Fibroblast of skin of abdomen (primary cell): ENCODE results near the gene PRDM15.
A peak's percentile ranks its signal among the peaks of the same experiment; 100 is the strongest.

Source experiments
- DNase-seq: peaks from one replicate; pipeline ENCODE4 v3.0.0-alpha.2; 2013

The PRDM15 gene

DNA sequence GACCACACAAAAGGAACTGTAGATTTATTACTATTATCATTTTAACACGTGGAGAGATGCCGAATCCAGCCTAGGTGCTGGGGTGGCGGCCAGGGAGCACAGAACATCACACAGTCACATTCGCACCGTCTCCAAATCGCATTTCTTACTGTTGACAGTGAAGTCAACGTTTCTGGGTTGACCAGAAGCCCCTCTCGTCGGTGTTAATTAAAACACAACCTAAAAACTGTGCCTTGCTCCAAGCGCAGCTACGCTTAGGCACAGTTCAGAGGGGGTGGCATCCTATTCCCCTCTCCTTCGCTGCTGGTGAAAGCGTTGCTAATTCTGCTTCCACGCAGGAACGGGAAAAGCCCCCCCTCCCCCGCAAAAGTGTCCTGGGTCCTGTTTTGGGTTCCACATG is 116.4 kb downstream of the PRDM15 start:
- no peak for DNase-seq

DNA sequence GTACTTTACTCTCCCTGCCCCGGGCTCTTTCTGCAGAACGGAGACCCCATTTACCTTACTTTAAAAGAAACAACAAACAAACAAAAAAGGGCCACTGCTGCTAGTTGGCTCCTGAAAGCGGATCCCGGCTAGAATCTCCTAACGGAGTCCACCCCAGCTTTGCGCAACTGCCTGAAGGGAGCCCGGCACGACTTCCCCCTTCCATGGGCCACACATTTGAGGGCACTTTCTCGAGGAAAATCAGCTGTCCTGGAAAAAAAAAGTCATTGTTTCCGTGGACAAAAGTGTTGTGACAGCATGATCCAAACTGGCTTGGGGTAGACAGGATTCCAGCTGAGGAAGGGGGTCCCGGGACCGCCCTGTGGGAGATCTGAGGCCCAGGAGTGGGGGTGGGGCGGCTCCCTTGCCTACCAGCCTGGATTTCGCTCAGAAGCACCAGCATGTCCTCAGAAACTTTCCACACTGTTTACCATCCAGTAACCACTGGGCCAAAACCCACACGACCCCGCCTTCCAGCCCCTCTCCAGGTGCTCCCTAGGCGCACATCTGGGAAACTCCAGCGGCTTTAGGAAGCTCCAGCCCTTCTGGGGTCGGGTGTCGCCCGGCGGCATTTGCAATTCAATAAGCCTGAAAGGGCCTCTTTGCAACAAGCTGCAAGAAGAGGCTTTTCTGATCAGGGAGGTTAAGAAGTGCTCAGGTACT is 117.1 kb downstream of the PRDM15 start:
- no peak for DNase-seq

DNA sequence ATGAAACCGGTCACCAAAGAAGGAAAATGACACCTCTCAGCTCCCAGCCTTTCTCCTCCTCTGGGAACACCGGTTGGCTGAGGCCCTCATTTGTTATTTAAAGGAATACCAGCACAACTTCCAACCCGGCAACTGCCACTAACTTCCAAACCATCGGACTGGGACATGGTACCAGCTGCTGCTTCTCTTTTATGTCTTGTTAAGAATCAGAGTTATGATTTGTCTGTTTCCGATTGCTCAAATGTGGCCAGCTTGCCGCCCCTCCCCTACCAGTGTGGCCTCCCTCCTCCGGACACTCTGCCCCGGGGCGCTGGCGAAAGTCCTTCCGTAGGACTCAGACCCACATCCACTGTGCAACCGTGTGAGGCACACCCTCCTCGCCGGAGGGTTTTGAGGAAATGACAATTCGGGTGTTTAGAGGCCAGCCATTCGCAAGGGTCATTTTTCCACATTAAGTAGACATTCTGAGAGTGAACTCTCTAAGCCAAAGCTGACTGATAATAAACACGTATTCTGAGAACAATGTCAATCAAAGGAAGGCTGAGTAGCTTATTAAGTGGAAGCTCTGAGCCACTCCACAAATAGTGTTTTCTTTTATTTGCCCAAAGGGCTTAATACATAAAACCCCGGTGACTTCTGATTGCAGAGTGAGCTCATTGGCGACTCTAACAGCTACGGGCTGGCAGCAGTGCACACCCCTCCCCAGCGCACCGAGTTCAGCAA is 117.8 kb downstream of the PRDM15 start:
- DNase-seq: no peak

DNA sequence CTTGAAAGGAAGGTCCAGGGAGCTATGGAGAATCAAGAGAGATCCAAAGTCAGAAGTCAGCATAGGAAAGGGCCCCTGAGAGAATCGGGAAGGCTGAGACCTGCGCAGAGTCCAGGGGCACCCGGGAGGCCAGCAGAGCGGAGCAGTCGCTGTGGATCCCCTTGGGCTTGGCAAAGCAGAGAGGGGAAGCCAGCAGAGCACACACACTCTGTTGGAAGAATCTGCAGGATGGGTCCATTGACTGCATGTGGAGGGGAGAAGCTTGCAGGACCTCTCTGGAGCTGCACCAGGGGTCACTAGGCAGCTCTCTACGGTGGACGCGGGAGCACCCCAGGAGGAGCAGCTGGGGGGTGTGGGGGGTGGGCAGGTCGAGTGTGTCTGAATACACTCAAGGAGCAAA is 118.7 kb downstream of the PRDM15 start:
- DNase-seq: no peak

DNA sequence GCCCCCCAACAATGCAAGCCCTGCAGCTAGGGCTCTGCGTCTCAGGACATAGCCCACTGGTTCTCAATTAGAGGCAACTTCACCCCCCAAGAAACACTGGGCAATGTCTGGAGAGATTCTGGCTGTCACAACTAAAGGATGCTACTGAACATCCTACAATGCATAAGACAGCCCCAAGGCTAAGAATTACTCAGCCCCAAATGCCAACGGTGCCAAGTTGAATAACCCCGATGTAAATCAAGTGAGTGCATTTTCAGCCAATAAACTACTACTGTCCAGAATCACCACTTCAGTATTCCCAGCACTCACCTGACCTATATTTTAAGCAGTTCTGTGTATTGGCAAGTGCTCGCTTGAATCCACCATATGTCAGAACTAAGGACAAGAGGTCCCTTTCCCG is 119.2 kb downstream of the PRDM15 start:
- DNase-seq: no peak

DNA sequence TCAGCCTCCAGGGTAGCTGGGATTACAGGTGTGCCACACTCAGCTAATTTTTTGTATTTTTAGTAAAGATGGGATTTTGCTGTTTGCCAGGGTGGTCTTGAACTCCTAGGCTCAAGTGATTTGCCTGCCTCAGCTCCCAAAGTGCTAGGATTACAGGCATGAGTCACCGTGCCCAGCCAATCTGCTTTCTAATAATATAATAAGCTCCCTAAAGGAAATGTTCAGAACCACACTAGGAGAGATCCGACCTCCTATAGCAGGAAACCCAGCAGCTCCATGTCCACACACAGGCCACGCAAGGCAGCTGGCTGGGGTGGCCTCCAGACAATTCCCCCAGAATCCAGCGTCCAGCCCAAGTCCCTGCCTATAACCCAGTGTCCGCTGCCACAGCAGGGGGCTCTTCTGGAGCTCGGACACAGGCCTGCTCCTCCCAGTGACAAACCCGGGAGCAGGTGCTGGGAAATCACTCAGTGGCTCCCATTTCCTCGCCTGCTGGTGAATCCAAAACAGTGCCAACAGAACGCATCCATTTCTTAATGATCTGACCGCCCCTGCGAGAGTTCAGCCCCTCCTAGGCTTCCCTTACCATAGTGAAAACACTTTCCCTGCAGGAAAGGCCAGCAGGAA is 119.8 kb downstream of the PRDM15 start:
- DNase-seq: no peak

DNA sequence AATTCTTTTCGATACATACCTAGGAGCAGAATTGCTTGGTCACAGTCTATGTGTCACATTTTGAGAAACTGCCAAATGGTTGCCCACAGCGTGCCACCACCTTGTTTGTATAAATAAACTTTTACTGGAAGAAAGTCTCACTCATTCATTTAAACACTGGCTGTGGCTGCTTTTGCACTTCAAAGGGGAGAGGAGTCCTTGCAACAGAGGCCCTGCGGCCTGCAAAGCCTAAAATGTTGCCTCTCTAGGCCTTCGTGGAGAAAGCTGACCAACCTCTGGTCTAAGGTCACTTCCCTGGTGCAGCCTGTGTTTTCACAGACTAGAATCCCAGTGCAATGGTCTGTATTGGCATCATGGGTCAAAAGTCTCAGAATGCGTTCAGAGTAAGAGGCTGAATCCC is 120.6 kb downstream of the PRDM15 start:
- DNase-seq: no peak

DNA sequence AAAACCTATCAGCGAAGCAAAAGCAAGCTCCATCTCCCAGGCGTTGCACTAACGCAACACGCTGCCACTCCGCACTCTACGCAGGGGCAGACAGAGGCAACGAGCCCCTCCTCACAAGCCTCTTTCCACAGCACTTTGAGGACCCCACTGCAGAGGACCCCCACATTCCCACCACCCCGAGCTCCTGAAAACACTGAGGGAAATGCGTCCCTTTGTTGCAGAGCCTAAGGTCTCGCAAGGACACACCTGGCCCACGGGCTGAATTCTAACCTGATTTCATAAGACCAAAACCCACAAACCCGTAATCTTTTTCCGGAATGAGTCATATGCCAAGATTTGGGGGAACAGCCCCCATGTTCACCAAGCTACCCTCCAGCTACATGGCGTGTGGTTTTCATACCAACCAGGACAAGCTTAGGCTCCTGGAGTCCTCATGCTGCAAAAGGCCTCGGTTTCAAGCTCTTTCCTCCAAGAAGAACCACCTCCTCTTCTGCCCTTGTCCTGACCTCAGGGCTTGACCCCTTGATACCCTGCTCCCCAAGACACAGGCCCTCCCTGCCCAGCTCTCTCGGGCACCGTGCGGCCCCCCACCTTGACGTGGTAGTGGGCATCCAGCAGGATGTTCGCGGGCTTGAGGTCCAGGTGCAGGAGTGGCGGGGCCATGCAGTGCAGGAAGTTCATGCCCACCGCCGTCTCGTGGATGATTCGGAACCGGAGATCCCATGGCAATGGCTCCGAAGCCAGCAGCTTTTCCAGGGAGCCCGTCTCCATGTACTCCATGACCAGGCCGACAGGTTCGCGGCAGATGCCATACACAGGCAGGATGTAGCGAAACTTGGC is 123.0 kb downstream of the PRDM15 start:
- no peak for DNase-seq

DNA sequence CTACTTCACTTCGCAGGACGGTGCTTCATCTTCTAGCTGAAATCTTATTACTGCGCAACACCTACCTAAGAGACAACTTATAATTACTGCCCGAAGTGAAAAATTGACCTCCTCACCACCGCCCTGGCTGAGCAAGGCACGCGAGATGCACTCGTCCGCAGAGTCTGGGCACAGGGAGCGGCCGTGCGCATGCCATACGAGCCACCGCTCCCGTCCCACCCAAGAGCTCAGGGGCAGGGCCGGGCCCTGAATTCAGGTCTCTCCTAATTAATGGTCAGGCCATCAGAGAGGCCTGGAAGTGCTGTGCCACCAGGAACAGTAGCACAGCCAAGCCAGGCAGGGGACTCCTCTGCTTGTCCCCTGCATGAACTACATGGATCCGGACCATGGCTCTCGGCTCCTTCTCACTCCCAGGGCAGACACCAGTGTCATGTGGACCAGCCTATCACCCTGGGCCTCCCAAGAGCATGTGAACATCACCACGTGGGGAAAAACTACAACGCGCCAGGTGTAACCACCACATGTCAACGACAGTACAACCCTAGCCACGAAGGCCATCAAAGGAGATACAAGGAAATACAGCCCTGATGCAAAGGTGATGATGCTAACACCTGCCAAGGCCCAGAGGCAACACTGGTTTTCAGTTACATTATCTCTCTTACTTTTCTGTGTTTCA is 123.7 kb downstream of the PRDM15 start:
- no peak for DNase-seq

DNA sequence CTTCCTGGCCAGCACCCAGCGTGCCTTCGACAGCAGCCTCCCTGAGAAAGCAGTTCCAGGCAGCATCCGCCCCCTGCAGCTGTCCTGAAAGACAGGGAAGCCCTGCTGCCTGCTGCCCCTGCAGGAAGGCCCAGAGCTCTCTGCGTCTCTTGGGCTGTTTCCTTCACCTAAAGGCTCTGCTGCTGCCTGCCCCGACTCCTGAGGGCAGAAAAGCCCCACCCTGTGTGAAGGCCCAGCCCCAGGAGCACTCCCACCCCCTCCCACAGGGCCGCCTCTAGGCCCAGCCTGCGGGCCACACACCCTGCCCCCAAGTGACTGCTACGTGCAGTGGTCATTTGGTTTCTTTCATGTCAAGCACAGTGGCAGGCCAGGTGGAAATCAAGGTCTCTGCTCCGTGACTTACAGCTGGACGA is 124.7 kb downstream of the PRDM15 start:
- DNase-seq: no peak

DNA sequence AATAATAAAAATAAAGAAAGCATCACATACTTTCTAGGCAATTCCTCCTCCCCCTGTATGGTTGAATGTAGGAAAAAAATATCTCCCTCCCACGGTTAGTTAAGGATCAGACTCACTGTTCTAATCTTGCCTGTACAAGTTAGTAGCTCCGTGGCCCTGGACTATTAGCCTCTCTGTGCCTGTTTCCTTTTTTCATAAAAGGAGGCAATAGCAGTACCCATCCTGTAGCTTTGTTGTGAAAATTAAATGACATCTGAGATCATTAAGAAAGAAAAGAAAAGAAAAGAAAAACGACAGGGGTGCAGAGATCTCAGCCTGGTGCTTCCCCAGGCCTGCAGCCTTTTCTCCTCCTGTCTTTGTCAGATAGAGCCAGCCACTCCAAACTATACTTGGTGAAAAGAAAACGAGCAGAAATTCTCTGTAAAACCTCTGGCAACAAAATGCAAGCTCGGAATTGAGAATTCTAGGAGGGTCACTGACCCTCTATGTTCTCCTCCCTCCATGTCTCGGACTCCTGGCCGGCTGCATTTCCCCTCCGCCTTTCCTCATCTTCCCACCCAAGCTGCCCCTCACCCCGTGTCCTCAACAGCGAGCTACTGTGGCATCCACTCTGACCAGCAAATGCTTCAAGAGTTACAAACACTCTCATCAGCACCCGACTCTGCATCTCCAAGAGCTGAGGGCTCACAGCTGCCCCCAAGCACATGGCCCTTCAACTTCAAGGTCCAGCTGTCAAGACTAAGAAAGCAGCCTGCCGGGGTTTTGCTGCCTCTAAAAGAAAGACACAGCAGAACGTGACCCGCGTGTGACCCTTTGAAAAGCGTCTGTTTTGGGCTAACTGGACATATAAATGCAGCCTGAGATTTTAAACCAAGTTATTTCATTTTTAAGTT is 125.9 kb downstream of the PRDM15 start:
- DNase-seq: no peak

DNA sequence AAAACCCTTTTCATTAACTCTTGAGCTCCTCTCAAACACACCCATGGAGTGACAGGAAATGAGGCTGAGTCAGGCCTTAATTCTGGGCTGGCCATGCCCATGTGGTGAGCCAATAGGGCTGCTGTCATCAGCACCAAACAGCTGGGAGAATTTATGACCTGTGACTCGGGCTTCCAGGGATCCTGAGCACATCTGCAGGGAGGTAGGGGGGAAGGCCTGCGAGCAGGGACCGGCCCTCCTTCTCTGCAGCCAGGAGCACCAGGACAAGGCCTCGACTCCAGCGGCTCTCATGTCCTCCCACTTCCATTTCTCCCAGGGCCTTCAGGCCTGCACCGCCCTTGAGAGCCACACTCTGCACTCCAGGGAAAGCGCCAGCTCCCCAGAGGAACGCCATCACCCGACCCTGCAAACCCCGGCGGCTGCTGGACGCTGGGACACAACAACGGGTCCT is 126.9 kb downstream of the PRDM15 start:
- DNase-seq: peak; percentile 94

DNA sequence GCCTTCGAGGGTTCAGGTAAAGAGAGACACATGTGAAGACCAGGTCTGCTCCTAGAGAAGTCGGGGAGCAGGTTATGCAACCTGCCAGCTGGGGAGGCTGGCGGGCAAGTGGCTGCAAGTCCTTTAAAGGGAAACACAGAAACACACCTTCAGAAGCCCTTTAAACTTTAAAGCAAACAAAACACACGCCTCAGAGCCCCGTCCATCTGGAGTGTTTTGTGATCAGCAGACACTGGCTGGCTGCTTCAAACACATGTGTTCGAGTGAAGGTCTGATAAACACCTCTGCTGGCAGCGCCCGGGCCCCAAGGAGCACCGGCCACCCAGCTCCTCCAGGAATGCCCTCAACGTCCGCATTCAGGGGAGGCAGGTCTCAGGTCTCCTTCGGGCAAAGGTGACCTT is 127.5 kb downstream of the PRDM15 start:
- no peak for DNase-seq

DNA sequence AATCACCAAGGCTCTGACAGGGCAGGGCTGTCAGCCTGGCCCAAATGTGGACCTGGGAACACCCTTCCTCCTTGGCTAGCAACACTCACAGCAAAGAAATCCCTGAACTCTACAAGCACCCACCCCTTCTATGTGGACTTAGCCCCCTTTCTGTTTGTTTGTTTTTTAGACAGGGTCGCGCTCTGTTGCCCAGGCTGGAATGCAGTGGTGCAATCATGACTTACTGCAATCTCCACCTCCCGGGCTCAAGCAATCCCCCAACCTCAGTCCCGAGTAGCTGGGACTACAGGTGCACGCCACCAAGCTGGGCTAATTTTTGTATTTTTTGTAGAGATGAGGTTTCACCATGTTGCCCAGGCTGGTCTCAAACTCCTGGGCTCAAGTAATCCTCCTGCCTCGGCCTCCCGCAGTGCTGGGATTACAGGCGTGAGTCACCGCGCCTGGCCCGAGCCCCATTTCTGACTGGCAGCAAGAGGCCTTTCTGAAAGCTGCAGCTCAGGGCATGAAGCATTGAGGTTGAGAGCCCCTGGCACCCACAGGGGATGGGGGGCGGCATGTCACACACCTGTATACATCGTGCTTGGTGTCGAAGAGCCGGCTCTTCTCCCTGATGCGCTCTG is 128.5 kb downstream of the PRDM15 start:
- no peak for DNase-seq

DNA sequence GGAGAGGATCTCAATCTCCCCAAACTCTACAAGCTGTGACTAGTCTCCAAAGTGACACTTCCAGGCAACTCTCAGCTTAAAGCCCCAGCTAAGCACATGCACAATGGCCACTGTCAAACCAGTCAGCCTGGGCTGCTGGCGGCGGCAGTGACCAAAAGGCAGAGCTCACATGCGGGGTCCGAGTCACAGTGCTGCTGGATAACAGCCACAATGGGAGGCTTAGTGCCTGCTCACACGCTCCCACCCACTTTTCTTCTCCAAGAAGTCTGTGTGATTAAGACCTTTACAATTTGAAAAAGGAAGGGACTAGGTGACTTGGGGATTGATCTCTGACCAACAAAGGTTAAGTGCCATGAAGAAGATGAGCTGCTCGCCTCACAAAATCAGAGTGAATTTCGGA is 129.1 kb downstream of the PRDM15 start:
- peak; percentile 29 for DNase-seq

DNA sequence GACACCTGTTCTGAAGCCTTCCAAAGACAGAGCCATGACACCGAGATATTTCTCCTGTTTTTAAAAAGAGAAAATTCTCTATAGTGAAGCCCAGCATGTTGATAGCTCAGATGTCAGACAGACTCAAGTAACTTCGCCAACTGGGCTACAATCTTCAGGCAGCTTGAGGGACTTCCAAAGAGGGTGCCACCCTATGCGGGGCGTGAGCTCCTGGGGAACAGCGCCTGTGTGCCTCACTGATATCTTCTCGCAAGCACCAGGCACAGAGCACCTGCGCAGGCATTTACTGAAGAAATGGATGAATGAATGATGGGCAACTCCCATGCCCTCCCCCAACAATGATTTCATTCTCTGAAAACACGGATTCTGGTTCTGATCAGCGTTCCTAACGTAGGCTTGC is 129.9 kb downstream of the PRDM15 start:
- DNase-seq: no peak
